ENCODE data around the gene PRKCZ.
"Not testable (repeated sequence)": the region's sequence is repeated elsewhere in the genome, so short reads cannot be mapped to it uniquely, and the experiment has no call there.

Gene PRKCZ

DNA sequence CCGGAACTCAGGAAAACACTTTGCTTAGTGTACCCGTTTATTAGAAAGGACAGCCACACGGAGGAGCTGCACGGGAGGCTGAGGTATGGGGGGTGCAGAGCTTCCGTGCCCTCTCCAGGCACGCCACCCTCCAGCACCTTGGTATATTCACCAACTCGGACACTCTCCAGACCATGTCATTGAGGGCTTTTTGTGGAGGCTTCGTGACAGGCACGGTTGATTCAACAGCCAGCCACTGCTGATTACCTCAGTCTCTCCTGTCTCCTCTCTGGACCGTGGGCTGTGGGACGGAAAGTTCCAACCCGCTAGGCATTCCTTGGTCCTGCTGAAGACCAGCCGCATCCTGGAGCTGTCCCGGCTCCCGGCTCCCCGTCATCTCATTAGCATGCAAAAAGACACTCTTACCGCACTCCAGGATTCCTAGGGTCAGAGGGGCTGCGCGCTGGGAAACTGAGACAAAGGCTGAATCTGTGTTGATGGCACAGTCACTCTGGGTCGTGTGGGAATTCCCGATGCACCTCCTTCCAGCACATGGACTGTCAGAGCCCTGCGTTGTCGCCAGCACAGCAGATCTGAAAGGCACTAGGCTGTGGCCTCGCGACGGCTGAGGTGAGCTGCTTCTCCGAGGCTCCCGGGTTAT is 65.6 kb downstream of the PRKCZ start:
- no peaks in the 10 kb centered on the region for H3K27me3 ChIP-seq (ENCODE audit: insufficient read depth, poor library complexity, severe bottlenecking)
- DNase-seq (ENCODE audit: low read depth in 1 of 2, low spot score in 1 of 2) = no peak
- H3K4me3 ChIP-seq (replicated peaks; ENCODE audit: insufficient read depth, low read length) = no peak overlapping the region
- no peak overlapping the region for H3K27ac ChIP-seq (replicated peaks)
- TF ChIP-seq GABPA (IDR thresholded peaks at IDR 0.05; ENCODE audit: low read depth) = no peak
- TF ChIP-seq CTCF (IDR thresholded peaks at IDR 0.05; ENCODE audit: insufficient read depth, low read length) = no peak
- TF ChIP-seq SPI1 (IDR thresholded peaks at IDR 0.05; ENCODE audit: borderline replicate concordance, low read depth) = no peak
- TF ChIP-seq POLR2AphosphoS5 (IDR thresholded peaks at IDR 0.05; ENCODE audit: low read depth) = no peak
- TF ChIP-seq, protein P1, sequence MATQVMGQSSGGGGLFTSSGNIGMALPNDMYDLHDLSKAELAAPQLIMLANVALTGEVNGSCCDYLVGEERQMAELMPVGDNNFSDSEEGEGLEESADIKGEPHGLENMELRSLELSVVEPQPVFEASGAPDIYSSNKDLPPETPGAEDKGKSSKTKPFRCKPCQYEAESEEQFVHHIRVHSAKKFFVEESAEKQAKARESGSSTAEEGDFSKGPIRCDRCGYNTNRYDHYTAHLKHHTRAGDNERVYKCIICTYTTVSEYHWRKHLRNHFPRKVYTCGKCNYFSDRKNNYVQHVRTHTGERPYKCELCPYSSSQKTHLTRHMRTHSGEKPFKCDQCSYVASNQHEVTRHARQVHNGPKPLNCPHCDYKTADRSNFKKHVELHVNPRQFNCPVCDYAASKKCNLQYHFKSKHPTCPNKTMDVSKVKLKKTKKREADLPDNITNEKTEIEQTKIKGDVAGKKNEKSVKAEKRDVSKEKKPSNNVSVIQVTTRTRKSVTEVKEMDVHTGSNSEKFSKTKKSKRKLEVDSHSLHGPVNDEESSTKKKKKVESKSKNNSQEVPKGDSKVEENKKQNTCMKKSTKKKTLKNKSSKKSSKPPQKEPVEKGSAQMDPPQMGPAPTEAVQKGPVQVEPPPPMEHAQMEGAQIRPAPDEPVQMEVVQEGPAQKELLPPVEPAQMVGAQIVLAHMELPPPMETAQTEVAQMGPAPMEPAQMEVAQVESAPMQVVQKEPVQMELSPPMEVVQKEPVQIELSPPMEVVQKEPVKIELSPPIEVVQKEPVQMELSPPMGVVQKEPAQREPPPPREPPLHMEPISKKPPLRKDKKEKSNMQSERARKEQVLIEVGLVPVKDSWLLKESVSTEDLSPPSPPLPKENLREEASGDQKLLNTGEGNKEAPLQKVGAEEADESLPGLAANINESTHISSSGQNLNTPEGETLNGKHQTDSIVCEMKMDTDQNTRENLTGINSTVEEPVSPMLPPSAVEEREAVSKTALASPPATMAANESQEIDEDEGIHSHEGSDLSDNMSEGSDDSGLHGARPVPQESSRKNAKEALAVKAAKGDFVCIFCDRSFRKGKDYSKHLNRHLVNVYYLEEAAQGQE (IDR thresholded peaks at IDR 0.05; ENCODE audit: insufficient replicate concordance, low read depth) = no peak

- Histone ChIP-seq H3K4me3 (replicated peaks; ENCODE audit: insufficient read depth, low read length) (no peak overlapping the region), H3K27me3 (ENCODE audit: insufficient read depth, poor library complexity, severe bottlenecking) (no peaks in the 10 kb centered on the region), H3K27ac (replicated peaks) (no peak overlapping the region)
- TF ChIP-seq, protein P1 (IDR thresholded peaks at IDR 0.05; ENCODE audit: insufficient replicate concordance, low read depth) = no peak
- TF ChIP-seq POLR2AphosphoS5 (IDR thresholded peaks at IDR 0.05; ENCODE audit: low read depth) (no peak), GABPA (IDR thresholded peaks at IDR 0.05; ENCODE audit: low read depth) (no peak), CTCF (IDR thresholded peaks at IDR 0.05; ENCODE audit: insufficient read depth, low read length) (no peak), SPI1 (IDR thresholded peaks at IDR 0.05; ENCODE audit: borderline replicate concordance, low read depth) (no peak)
- DNase-seq (ENCODE audit: low read depth in 1 of 2, low spot score in 1 of 2) = no peak
These were observed 69.7 kb downstream of the PRKCZ start for GRCh38 chr1:2119886-2120285.

DNA sequence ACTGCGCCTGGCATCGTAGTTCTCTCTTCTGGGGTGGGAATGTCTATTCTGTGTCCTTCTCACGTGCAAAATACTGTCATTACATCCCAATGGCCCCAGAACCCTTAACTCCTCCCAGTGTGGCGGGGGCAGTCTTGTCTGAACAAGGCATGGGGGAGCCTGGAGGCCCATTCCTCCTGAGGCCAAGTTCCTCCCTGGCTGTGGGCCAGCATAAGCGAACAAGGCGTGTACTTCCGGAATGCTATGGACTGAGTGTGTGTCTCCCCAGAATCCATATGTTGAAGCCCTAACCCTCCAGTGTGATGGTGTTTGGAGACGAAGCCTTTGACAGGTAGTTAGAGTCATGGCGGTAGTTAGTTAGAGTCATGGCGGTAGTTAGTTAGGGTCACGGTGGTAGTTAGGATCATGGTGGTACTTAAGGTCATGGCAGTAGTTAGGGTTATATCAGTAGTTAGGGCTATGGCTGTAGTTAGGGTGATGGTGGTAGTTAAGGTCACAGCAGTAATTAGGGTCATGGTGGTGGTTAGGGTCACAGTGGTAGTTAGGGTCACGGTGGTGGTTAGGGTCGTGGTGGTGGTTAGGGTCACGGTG is 71.0 kb downstream of the PRKCZ start:
- H3K27me3 ChIP-seq (ENCODE audit: insufficient read depth, poor library complexity, severe bottlenecking) = no peaks in the 10 kb centered on the region
- H3K27ac ChIP-seq (replicated peaks) = no peak overlapping the region
- DNase-seq (ENCODE audit: low read depth in 1 of 2, low spot score in 1 of 2) = no peak
- TF ChIP-seq, protein P1 (IDR thresholded peaks at IDR 0.05; ENCODE audit: insufficient replicate concordance, low read depth) = no peak
- TF ChIP-seq CTCF (IDR thresholded peaks at IDR 0.05; ENCODE audit: insufficient read depth, low read length) (no peak), POLR2AphosphoS5 (IDR thresholded peaks at IDR 0.05; ENCODE audit: low read depth) (no peak), GABPA (IDR thresholded peaks at IDR 0.05; ENCODE audit: low read depth) (no peak), SPI1 (IDR thresholded peaks at IDR 0.05; ENCODE audit: borderline replicate concordance, low read depth) (no peak)
- H3K4me3 ChIP-seq (replicated peaks; ENCODE audit: insufficient read depth, low read length) = no peak overlapping the region

DNA sequence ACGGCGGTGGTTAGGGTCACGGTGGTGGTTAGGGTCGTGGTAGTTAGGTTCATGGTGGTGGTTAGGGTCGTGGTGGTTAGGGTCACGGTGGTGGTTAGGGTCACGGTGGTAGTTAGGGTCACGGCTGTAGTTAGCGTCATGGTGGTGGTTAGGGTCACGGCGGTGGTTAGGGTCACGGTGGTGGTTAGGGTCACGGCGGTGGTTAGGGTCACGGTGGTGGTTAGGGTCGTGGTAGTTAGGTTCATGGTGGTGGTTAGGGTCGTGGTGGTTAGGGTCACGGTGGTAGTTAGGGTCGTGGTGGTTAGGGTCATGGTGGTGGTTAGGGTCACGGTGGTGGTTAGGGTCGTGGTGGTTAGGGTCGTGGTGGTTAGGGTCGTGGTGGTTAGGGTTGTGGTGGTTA is 71.6 kb downstream of the PRKCZ start:
- not testable (repeated sequence) for H3K27ac ChIP-seq (replicated peaks); H3K4me3 ChIP-seq (replicated peaks; ENCODE audit: insufficient read depth, low read length); DNase-seq (ENCODE audit: low read depth in 1 of 2, low spot score in 1 of 2)

More for the DNA sequence above, 71.6 kb downstream of the PRKCZ start:
- H3K27me3 ChIP-seq (ENCODE audit: insufficient read depth, poor library complexity, severe bottlenecking) = not testable (repeated sequence)

Data from HL-60 (cell line).